Retinal pigment epithelial cell (primary cell): Measurements from ENCODE around the gene REX1BD.

Source experiments
- DNase-seq: peaks from one replicate; pipeline ENCODE4 v3.0.0-alpha.2; 2010; ENCODE audit warnings: low read depth
- H3K4me3 ChIP-seq: 2 replicates; pipeline ENCODE4 v1.5.1; 2011; ENCODE audit warnings: mild to moderate bottlenecking, low read length, control low read depth, moderate library complexity
- TF ChIP-seq, protein P1 (sequence below): conservative IDR thresholded peaks from 2 replicates; pipeline ENCODE4 v1.5.1; 2011; ENCODE audit warnings: low read depth, low read length, control low read depth, inconsistent platforms

REX1BD gene

DNA sequence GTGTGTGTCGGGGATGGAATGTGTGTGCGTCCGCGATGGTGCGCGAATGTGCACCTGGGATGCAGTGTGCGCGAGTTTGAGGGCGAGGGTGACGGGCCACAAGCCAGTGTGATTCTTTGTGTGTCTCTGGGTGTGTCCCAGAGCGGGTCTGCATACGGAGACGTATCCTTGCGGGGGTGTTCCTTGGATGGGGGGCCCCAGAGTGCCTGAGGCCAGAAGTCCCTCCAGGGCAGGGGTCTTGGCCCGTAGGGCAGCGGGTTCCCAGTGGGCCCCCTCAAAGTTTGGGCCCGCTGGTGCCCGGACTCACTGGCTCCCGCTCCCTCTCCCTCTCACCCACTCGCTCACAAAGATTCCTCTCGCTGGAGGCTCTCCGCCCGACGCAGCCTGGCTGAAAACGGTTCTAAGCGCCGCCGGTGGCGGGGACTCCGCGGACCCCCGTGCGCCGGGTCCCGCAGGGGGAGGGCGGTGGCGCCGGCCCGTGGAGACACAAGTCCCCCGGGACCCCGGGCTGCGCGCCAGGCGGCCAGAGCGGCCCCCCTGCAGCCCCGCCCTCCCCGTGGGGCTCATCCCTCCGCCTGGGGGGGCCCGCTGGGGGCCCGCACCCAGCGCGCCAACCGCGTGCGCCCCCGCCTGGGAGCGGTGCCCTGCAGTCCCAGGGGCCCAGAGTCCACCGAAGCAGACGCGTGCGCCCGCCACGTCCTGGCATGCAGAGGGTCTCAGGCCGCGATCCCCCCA, 17.1 kb downstream of the REX1BD start:
- TF ChIP-seq, protein P1, sequence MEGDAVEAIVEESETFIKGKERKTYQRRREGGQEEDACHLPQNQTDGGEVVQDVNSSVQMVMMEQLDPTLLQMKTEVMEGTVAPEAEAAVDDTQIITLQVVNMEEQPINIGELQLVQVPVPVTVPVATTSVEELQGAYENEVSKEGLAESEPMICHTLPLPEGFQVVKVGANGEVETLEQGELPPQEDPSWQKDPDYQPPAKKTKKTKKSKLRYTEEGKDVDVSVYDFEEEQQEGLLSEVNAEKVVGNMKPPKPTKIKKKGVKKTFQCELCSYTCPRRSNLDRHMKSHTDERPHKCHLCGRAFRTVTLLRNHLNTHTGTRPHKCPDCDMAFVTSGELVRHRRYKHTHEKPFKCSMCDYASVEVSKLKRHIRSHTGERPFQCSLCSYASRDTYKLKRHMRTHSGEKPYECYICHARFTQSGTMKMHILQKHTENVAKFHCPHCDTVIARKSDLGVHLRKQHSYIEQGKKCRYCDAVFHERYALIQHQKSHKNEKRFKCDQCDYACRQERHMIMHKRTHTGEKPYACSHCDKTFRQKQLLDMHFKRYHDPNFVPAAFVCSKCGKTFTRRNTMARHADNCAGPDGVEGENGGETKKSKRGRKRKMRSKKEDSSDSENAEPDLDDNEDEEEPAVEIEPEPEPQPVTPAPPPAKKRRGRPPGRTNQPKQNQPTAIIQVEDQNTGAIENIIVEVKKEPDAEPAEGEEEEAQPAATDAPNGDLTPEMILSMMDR = no peak
- H3K4me3 ChIP-seq = no peak overlapping the region
- no peak for DNase-seq

DNA sequence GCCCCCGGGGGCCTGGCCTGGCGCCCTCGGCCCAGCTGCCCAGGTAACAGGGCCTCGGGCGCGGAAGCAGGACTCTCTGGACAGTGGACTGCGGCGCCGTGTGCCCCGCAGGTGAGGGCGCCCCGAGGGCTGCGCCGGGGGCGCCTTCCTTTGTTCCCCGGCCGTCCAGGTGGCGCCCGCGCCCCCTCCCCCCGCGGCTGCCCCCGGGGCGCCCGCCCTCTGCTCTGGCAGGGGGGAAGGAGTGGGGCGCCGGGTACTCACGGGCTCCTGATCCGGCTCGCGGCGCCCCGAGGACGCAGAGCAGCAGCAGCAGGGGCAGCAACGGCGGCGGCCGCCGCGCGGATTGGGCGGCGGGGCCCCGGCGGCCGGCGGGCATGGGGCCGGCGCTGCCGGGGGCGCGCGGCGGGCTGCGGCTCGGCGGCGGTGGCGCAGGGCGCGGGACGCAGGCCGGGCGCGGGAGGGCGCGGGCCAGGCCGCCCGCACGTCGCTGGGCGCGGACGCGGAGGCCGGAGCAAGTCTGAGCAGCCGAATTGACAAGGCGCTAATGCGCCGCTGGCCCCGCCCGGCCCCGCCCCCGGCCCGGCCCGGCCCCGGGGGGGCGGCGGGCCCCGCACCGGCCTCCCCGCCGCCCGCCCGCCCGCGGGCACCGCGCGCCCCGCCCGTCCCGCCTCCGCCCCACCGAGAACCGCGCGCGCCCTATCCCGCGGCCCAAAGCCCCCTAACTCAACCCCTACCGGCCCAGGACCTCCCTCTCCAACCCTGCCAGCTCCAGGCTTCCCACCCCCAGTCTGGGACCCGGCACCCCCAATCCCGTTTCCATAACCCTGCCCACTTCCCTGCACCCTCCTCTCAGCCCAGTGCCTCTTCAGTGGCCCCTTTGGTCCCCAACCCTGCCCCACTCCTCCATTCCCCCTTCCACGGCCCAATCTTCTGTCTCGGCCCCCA, 18.0 kb downstream of the REX1BD start, which contains the start of gene CRLF1:
TSS of gene CRLF1 (minus strand) at position 519 of the 945 bp plus-strand sequence. CDS start at position 376, 143 bp downstream.
- TF ChIP-seq, protein P1 = no peak
- no peak within 1 kb of the TSS for H3K4me3 ChIP-seq
- no peak for DNase-seq

DNA sequence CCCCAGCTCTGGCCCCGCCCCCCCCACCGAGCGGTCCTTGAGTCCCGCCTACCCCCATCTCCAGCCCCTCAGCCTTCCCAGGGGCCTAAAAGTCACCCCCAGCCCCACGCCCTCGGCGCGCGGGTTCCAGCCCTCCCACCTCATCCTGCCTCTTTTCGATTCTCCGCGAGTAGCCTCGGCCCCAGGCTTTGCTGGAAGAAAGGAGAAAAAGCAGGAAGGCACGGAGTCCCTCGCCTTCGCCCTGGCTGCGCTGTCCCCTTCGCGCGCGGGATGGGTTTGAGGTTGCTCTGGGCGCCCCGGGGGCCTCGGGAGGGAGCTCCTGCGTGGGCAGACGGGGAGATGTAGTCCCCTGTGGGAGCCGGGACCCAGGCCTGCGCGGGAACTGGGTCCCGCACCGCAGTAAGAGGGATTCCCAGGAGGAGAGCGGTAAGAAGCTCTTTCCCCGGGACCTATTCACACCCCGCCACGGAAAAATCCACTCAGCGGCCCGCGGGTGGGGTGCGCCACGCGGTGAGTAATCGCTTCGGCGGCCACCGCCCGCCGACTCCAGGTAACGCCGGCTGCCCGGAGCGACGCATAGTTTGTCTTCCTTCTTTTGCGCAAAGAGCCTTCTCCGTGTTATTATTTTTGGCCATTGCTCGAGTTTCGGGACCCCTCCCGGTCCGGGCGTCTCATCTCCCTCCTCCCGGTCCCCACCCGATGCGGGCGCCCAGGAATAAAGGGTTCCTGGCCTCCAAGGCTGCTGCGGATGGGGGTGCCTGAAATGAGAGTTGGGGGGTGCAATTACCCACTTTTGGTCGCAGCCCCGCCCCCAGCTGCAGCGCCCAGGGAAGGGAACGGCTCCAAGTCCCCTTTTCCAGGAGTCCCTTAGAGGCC, 18.9 kb downstream of the REX1BD start:
- TF ChIP-seq, protein P1 = no peak
- H3K4me3 ChIP-seq = no peak overlapping the region
- no peak for DNase-seq

DNA sequence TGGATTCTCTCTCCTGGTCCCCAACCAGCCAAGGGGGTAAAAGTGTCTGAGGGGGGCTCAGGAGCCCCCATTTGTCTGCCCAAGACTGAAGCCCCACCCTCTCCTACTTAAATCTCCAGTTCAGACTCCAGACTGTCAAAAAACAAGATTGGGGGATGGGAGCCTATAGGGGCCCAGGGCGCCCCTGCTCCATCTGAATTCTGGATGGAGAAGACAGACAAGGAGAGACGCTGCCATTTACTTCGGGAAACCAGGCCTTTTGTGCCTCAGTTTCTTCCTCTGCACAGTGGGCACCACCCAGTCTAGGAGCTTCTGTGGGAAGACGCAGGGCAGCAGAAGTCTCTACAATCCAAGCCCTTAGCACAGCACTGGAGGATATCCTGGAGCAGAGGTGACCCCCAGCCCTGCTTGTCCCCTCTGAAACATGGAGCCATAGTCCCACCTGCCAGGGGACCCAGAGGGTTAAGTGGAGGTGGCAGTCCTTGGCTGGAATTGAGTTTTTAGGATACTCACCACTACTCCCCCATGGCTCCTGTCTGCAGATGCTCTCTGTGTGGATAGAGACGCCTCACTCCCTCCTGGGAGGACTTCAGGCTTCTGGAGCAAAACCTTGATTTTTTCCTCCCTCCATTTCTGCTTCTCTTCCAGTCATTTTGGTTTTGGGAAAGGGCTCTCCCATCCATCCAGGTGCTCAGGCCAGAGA, 19.7 kb downstream of the REX1BD start:
- TF ChIP-seq, protein P1 = no peak
- no peak overlapping the region for H3K4me3 ChIP-seq
- DNase-seq = no peak

DNA sequence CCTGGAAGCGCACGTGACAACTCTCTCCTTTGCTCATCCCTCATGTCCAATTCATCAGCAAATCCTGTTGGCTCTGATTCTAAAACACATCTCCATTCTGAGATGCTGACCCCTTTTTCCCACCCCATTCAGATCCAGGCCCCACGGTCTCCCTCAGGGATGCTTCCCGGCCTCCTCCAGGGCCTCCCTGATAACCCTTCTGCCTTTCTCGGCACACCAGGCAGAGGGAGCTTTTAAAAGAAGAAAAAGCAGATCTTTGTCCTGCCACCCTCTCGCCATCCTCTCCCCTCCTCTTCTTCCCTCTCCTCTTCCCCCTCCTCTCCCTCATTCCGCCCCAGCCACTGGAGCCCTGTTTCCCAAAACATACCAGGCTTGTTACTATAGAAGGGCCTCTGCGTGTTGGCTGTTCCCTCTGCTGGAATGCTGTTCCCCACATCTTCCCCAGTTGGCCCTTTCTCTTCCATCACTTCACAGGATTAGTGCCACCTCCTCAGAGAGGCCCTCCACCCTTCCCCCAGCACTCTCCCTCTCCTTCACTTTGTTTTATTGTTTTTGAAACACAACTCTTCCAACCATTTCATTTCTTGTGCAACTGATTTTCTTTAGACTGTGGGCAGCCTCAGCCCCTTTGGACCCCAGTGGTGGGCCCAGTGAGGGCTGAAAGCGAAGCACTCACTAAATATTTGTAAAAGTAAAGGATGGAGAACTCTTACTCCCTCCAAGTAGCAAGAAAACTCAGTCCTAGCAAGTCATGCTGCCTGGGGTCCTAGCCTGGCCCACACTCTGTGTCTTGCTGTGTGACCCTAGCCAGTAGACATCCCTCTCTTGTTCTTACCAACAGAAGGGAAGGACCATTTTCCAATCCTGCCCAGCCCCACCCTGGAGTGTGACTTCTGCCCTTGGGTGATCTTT, 20.5 kb downstream of the REX1BD start:
- TF ChIP-seq, protein P1 = no peak
- H3K4me3 ChIP-seq = no peak overlapping the region
- no peak for DNase-seq

DNA sequence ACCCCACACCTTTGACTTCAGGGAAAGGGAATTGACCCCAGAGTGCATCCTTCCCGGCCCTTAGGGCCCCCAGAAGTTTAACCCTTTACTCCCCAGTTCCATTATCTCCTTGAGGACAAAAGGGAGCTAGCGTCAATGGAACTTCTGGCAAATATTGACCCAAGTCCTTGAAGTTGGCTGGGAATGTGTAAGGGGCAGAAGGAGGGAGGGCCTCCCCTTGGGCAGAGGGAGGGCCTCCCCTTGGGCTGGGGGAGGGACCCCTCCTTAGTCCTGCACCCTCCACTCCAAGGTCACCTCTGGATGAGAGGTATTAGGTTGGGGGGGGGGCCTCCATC, 21.1 kb downstream of the REX1BD start:
- DNase-seq = no peak
- H3K4me3 ChIP-seq = no peak overlapping the region
- TF ChIP-seq, protein P1 = no peak
